Prostate gland (tissue), 2 donors: ENCODE measurements around the gene SF1.

ENCODE experiments used
- CTCF ChIP-seq, 4 experiments: fragments of 200-600 bp in 2 of 4; fragments of 450-650 bp in 2 of 4; sonication (generic) in 2 of 4; IDR thresholded peaks; 1 replicate in 3 of 4; 2 replicates in 1 of 4; pipeline ENCODE4 v1.5.1; 2016 to 2019; ENCODE audit warnings: antibody characterized with exemption in 4 of 4, mild to moderate bottlenecking in 2 of 4, moderate library complexity in 2 of 4
- POLR2A ChIP-seq: fragments of 450-650 bp; IDR thresholded peaks from one replicate; pipeline ENCODE4 v1.6.1; 2016; ENCODE audit warnings: antibody characterized with exemption, mild to moderate bottlenecking
- POLR2AphosphoS5 ChIP-seq: sonication (generic); formaldehyde crosslinking; IDR thresholded peaks from one replicate; pipeline ENCODE4 v1.6.1; 2017; ENCODE audit warnings: antibody characterized with exemption

- no peak for TF ChIP-seq POLR2AphosphoS5
- TF ChIP-seq CTCF (IDR thresholded peaks at IDR 0.05): no peak
- no peak for TF ChIP-seq POLR2A
Observed at GRCh38 chr11:64826578-64827450, 48.5 kb upstream of the SF1 start.
